IMR-90 (cell line): Measurements from ENCODE around the gene CD79A. TPM values are rescaled to one million over a fixed set of nuclear protein-coding genes. Genes with fewer than 3 reads are reported as not detected.

Experiments
- ATAC-seq: fragments of 200-7000 bp; cut with Tn5 transposase; 2 replicates; pipeline ENCODE4 v1.9.1; 2020; ENCODE audit warnings: low read depth, mild to moderate bottlenecking, moderate library complexity
- BruUV-seq: library from RNA; stranded (reverse); fragments of 400-500 nt; replicated peaks from 2 replicates; lab custom pipeline; 2021; lab: Mats Ljungman, UMichigan
- CTCF ChIA-PET: fragments of 300-600 bp; formaldehyde crosslinking; extraction: SDS; loops from one replicate; lab custom pipeline; 2021; ENCODE audit warnings: antibody characterized with exemption; lab: Yijun Ruan, JAX
- POLR2A ChIA-PET: fragments of 300-600 bp; sonication (Branson Sonifier 250); formaldehyde crosslinking; loops from one replicate; lab custom pipeline; 2022; ENCODE audit warnings: antibody characterized with exemption; ENCODE audit not compliant: unreplicated experiment; lab: Charles Lee
- DNase-seq: peaks from one replicate; pipeline ENCODE4 v3.0.0; 2013
- H2AFZ ChIP-seq: replicated peaks from 2 replicates; pipeline ENCODE3; 2013; ENCODE audit warnings: low read length, mild to moderate bottlenecking; ENCODE audit not compliant: poor library complexity
- H2AK5ac ChIP-seq: 2 replicates; pipeline ENCODE4 v1.6.1; 2013; ENCODE audit warnings: low read depth, low read length, inconsistent platforms
- H2AK9ac ChIP-seq: replicated peaks from 2 replicates; pipeline ENCODE3; 2013; ENCODE audit warnings: mild to moderate bottlenecking, low read depth, low read length, moderate library complexity; ENCODE audit not compliant: poor library complexity
- H2BK120ac ChIP-seq: 2 replicates; pipeline ENCODE4 v1.6.1; 2013; ENCODE audit warnings: low read depth, low read length, inconsistent platforms
- H2BK15ac ChIP-seq: 3 replicates; pipeline ENCODE4 v1.6.1; 2013; ENCODE audit warnings: low read depth, low read length, inconsistent platforms
- H2BK20ac ChIP-seq: 2 replicates; pipeline ENCODE4 v1.6.1; 2013; ENCODE audit warnings: low read depth, mild to moderate bottlenecking, inconsistent platforms, low read length, moderate library complexity
- H2BK5ac ChIP-seq: 2 replicates; pipeline ENCODE4 v1.6.1; 2013; ENCODE audit warnings: mild to moderate bottlenecking, low read depth, low read length, inconsistent platforms; ENCODE audit not compliant: poor library complexity, severe bottlenecking
- H3K14ac ChIP-seq: replicated peaks from 2 replicates; pipeline ENCODE4 v1.6.1; 2013; ENCODE audit warnings: low read depth, low read length, inconsistent platforms
- H3K18ac ChIP-seq: 2 replicates; pipeline ENCODE4 v1.6.1; 2013; ENCODE audit warnings: low read depth, low read length, control low read depth
- H3K23ac ChIP-seq: 2 replicates; pipeline ENCODE4 v1.6.1; 2013; ENCODE audit warnings: low read depth, low read length, inconsistent platforms
- H3K27ac ChIP-seq: 2 replicates; pipeline ENCODE4 v1.5.1; 2013; ENCODE audit warnings: mild to moderate bottlenecking, control low read depth, low read length; ENCODE audit not compliant: insufficient read depth
- H3K27me3 ChIP-seq: 2 replicates; pipeline ENCODE4 v1.6.1; 2013; ENCODE audit warnings: low read length; ENCODE audit not compliant: control insufficient read depth, insufficient read depth
- H3K36me3 ChIP-seq: 2 replicates; pipeline ENCODE4 v1.6.1; 2013; ENCODE audit warnings: low read length, mixed read lengths; ENCODE audit not compliant: control insufficient read depth, insufficient read depth
- H3K4ac ChIP-seq: 2 replicates; pipeline ENCODE4 v1.6.1; 2013; ENCODE audit warnings: low read depth, low read length, inconsistent platforms
- H3K4me1 ChIP-seq: 2 replicates; pipeline ENCODE4 v1.6.1; 2013; ENCODE audit warnings: low read length, mixed read lengths; ENCODE audit not compliant: control insufficient read depth, insufficient read depth
- H3K4me2 ChIP-seq: 2 replicates; pipeline ENCODE4 v1.6.1; 2013; ENCODE audit warnings: low read depth, mild to moderate bottlenecking, control low read depth, low read length, moderate library complexity
- H3K4me3 ChIP-seq: 2 replicates; pipeline ENCODE4 v1.5.1; 2013; ENCODE audit warnings: low read depth, mild to moderate bottlenecking, control low read depth, low read length, moderate library complexity; ENCODE audit not compliant: insufficient read depth
- H3K56ac ChIP-seq: 2 replicates; pipeline ENCODE4 v1.6.1; 2013; ENCODE audit warnings: low read length, inconsistent platforms; ENCODE audit not compliant: insufficient read depth; ENCODE audit errors: extremely low read depth
- H3K79me1 ChIP-seq, 2 experiments: 2 replicates each; pipeline ENCODE4 v1.6.1; 2013; ENCODE audit warnings: low read length in 2 of 2, inconsistent platforms in 1 of 2, low read depth in 1 of 2
- H3K9ac ChIP-seq: 2 replicates; pipeline ENCODE4 v1.6.1; 2013; ENCODE audit warnings: low read depth, low read length, control low read depth
- H3K9me1 ChIP-seq: 2 replicates; pipeline ENCODE4 v1.6.1; 2013; ENCODE audit warnings: low read length, inconsistent platforms; ENCODE audit not compliant: insufficient read depth
- H3K9me3 ChIP-seq: 2 replicates; pipeline ENCODE4 v1.6.1; 2013; ENCODE audit warnings: low read length; ENCODE audit not compliant: control insufficient read depth, insufficient read depth
- H4K20me1 ChIP-seq: 2 replicates; pipeline ENCODE4 v1.6.1; 2013; ENCODE audit warnings: low read length, inconsistent platforms; ENCODE audit not compliant: insufficient read depth
- H4K5ac ChIP-seq: 2 replicates; pipeline ENCODE4 v1.6.1; 2013; ENCODE audit warnings: mild to moderate bottlenecking, low read depth, low read length, control low read depth
- H4K8ac ChIP-seq, 2 experiments: 2 replicates each; pipeline ENCODE4 v1.6.1; 2013; ENCODE audit warnings: low read depth in 2 of 2, low read length in 2 of 2, control low read depth in 1 of 2, inconsistent platforms in 1 of 2
- H4K91ac ChIP-seq: 2 replicates; pipeline ENCODE4 v1.6.1; 2013; ENCODE audit warnings: low read depth, low read length, inconsistent platforms; ENCODE audit not compliant: insufficient read depth
- BHLHE40 ChIP-seq: fragments of 150-350 bp; IDR thresholded peaks from 2 replicates; pipeline ENCODE4 v1.6.1; 2016; ENCODE audit warnings: mild to moderate bottlenecking, low read depth, low read length
- CEBPB ChIP-seq: IDR thresholded peaks from 2 replicates; pipeline ENCODE4 v1.6.1; 2012; ENCODE audit warnings: low read depth, low read length, improper control_type of control experiment
- CTCF ChIP-seq: conservative IDR thresholded peaks from 2 replicates; pipeline ENCODE4 v1.5.1; 2012; ENCODE audit warnings: mild to moderate bottlenecking, low read depth, low read length, improper control_type of control experiment
- MXI1 ChIP-seq: IDR thresholded peaks from 2 replicates; pipeline ENCODE4 v1.6.1; 2012; ENCODE audit warnings: low read depth, mild to moderate bottlenecking, low read length, moderate library complexity, borderline replicate concordance
- POLR2A ChIP-seq: IDR thresholded peaks from 2 replicates; pipeline ENCODE4 v1.6.1; 2012; ENCODE audit warnings: mild to moderate bottlenecking, low read depth, low read length
- RFX5 ChIP-seq: IDR thresholded peaks from 2 replicates; pipeline ENCODE4 v1.8.0; 2012; ENCODE audit warnings: low read depth, mild to moderate bottlenecking, low read length, moderate library complexity
- WGBS, 2 experiments: methylation state at CpG; one replicate each; pipeline versions ENCODE4 v1.1.5 to v1.1.7; 2013; ENCODE audit warnings: missing lambda C conversion rate in 2 of 2; ENCODE audit not compliant: insufficient read length in 1 of 2; ENCODE audit errors: extremely low coverage in 2 of 2; 5-methylcytosine and 5-hydroxymethylcytosine counted together
- dilution Hi-C: fragments of 300-500 bp; cut with HindIII; formaldehyde crosslinking; loops from one replicate; pipeline ENCODE4 v1.14.3; 2018; ENCODE audit warnings: low sequenced_read_pairs; ENCODE audit not compliant: unreplicated experiment
- in situ Hi-C: fragments of 300-500 bp; cut with MboI; formaldehyde crosslinking; loops from 3 replicates; pipeline ENCODE4 v1.14.3; 2019; ENCODE audit warnings: low sequenced_read_pairs, inconsistent platforms, mixed read lengths
- intact Hi-C: fragments of 100-400 bp; cut with micrococcal nuclease; formaldehyde crosslinking; loops from 2 replicates; pipeline ENCODE4 v1.10.0; 2022
- polyA plus RNA-seq, 3 experiments: library from polyadenylated mRNA; depleted of rRNA; stranded (reverse); fragments of >200 nt; gene quantifications; 2 replicates each; pipeline ENCODE4 v1.2.3, GENCODE V29; 2012; ENCODE audit warnings: low replicate concordance in 1 of 3
- total RNA-seq: library from RNA; depleted of rRNA; stranded (reverse); fragments of >200 nt; gene quantifications from 2 replicates; pipeline ENCODE4 v1.2.3, GENCODE V29; 2012

Gene CD79A
- total and polyA plus RNA-seq, 2 of the 4 experiments (the other 2 are of a cell fraction): 0.19 TPM; not detected in 1

- H4K20me1 ChIP-seq: no peaks in the 10 kb centered on the region
- H3K23ac ChIP-seq: no peak overlapping the region
- no peak overlapping the region for H2BK20ac ChIP-seq
- dilution Hi-C loops: no loop called here
- CTCF ChIA-PET: no interaction called here
- H4K5ac ChIP-seq: no peak overlapping the region
- in situ Hi-C loops: no loop called here
- H4K91ac ChIP-seq: no peak overlapping the region
- no peak overlapping the region for H3K4ac ChIP-seq
- POLR2A ChIA-PET: no interaction called here
- WGBS, 2 experiments: 88% methylated on average over 3 of the region's 23 CpGs; no CpG with 5 or more reads in 1 of the 2 experiments
- no peak overlapping the region for H3K4me2 ChIP-seq
- H2BK5ac ChIP-seq: no peak overlapping the region
- H3K9me3 ChIP-seq: no peaks in the 10 kb centered on the region
- no peaks in the 10 kb centered on the region for H3K36me3 ChIP-seq
- no TSS peak for BruUV-seq
- H2BK120ac ChIP-seq: no peak overlapping the region
- H3K4me1 ChIP-seq: no peaks in the 10 kb centered on the region
- no peak overlapping the region for H3K4me3 ChIP-seq
- H2BK15ac ChIP-seq: no peak overlapping the region
- no peaks in the 10 kb centered on the region for H3K9me1 ChIP-seq
- H3K27ac ChIP-seq: no peak overlapping the region
- no peak for ATAC-seq
- no peak for TF ChIP-seq MXI1
- no peak for TF ChIP-seq BHLHE40
- TF ChIP-seq CEBPB: no peak
- no peak for TF ChIP-seq POLR2A
- no peak for TF ChIP-seq RFX5
- no peak for TF ChIP-seq CTCF
- H2AK5ac ChIP-seq: no peak overlapping the region
- no peak overlapping the region for H3K14ac ChIP-seq
- H2AK9ac ChIP-seq: peak overlapping the region; percentile 52
- H2AFZ ChIP-seq: no peak overlapping the region
- H3K18ac ChIP-seq: no peak overlapping the region
- no peak overlapping the region for H3K56ac ChIP-seq
- no peaks in the 10 kb centered on the region for H3K79me1 ChIP-seq
- no peak for DNase-seq
- no peak overlapping the region for H3K9ac ChIP-seq
- peaks cover 7% of the 10 kb centered on the region for H3K27me3 ChIP-seq
- H4K8ac ChIP-seq: no peak overlapping the region
- intact Hi-C loops: no loop called here
These were observed 32.0 kb upstream of the CD79A start for GRCh38 chr19:41845051-41845590.
